ENCODE results near the gene RXYLT1.

The RXYLT1 gene

DNA sequence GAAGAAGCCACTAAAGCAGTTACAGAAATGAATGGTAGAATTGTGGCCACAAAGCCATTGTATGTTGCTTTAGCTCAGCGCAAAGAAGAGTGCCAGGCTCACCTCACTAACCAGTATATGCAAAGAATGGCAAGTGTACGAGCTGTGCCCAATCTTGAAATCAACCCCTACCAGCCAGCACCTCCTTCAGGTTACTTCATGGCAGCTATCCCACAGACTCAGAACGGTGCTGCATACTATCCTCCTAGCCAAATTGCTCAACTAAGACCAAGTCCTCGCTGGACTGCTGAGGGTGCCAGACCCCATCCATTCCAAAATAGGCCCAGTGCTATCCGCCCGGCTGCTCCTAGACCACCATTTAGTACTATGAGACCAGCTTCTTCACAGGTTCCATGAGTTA lies 43.3 kb downstream of the RXYLT1 start:
- TF ChIP-seq, protein P1, sequence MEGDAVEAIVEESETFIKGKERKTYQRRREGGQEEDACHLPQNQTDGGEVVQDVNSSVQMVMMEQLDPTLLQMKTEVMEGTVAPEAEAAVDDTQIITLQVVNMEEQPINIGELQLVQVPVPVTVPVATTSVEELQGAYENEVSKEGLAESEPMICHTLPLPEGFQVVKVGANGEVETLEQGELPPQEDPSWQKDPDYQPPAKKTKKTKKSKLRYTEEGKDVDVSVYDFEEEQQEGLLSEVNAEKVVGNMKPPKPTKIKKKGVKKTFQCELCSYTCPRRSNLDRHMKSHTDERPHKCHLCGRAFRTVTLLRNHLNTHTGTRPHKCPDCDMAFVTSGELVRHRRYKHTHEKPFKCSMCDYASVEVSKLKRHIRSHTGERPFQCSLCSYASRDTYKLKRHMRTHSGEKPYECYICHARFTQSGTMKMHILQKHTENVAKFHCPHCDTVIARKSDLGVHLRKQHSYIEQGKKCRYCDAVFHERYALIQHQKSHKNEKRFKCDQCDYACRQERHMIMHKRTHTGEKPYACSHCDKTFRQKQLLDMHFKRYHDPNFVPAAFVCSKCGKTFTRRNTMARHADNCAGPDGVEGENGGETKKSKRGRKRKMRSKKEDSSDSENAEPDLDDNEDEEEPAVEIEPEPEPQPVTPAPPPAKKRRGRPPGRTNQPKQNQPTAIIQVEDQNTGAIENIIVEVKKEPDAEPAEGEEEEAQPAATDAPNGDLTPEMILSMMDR (IDR thresholded peaks at IDR 0.05; ENCODE audit: extremely low read depth, insufficient read depth, missing control alignments), result no peak
- DNase-seq (ENCODE audit: low spot score), result no peak
- in situ Hi-C loops (cut with MboI; ENCODE audit: low pct_unique_long_range_greater_than_20kb, low sequenced_read_pairs, unreplicated experiment), result no loop called here

DNA sequence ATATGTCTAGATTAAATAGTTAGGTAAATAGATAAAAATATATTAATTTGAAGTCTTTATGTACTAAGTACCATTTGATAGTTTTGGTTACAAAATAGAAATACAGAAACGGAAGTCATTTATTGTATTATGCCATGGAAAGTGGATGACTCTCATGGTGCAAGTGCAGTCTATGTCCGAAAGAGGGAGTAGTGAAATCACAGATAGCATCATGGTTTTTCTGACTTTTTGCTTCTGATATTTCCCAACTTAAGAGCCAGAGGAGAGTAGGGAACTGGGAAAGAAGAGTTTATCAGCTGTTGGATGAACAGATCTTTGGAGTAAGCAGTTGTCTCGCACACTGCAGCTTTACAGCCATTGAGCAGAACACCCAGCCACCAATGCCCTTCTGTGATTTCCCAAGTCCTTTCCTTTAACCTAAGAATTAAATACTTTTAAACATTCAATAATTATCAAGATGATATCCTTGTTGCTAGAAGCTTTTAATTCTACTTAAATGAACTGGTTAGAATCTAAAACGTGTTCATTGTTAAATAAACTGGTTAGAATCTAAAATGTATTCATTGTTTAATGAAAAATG lies 46.4 kb downstream of the RXYLT1 start:
- DNase-seq (ENCODE audit: low spot score), result peak; percentile 67
- TF ChIP-seq, protein P1 (IDR thresholded peaks at IDR 0.05; ENCODE audit: extremely low read depth, insufficient read depth, missing control alignments), result peak; percentile 66
- in situ Hi-C loops (cut with MboI; ENCODE audit: low pct_unique_long_range_greater_than_20kb, low sequenced_read_pairs, unreplicated experiment), result loop anchor here (25.0 kb wide), 1 partner anchor 561 kb away; the partner anchor contains the start of gene C12orf56

DNA sequence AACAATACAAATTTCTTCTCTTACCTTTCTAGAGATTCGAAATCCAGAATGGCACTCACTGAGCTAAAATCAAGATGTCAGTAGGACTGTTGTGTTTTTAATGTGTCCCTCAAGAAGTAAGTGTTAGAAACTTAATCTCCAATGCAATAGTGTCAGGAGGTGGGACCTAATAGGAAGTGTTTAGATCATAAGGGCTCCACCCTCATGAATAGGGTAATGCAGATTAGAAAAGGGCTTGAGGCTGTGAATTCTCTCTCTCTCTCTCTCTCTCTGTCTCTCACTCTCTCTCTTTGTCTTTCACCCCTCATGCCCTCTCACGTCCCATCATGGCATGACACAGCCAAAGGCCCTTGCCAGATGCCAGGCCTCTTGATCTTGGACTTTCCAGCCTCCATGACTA lies 49.2 kb downstream of the RXYLT1 start:
- TF ChIP-seq, protein P1 (IDR thresholded peaks at IDR 0.05; ENCODE audit: extremely low read depth, insufficient read depth, missing control alignments), result no peak
- in situ Hi-C loops (cut with MboI; ENCODE audit: low pct_unique_long_range_greater_than_20kb, low sequenced_read_pairs, unreplicated experiment), result loop anchor here (25.0 kb wide), 1 partner anchor 558 kb away; the partner anchor contains the start of gene C12orf56
- no peak for DNase-seq (ENCODE audit: low spot score)

DNA sequence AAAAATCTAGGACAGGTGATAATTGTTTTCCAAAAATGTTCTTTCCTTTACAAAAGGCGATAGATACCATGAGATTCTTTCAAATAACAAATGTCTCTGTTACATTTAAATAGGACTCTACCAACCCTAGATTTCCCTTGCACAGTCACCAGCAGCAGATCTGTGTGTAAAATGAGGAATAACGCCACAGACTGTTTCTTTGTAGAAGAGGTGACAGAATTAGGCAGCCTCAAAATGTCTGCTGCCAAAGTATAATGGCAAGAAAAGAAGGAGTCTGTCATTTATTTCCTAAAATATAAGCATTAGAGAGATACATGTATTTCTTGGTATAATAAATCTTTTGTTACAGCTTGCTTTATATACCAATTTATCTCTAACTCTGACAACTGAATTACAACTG lies 56.3 kb downstream of the RXYLT1 start:
- TF ChIP-seq, protein P1 (IDR thresholded peaks at IDR 0.05; ENCODE audit: extremely low read depth, insufficient read depth, missing control alignments), result no peak
- DNase-seq (ENCODE audit: low spot score), result no peak
- in situ Hi-C loops (cut with MboI; ENCODE audit: low pct_unique_long_range_greater_than_20kb, low sequenced_read_pairs, unreplicated experiment), result loop anchor here (10.0 to 25.0 kb wide), 2 partner anchors 419 to 551 kb away; partner anchors contain the start of gene C12orf56

DNA sequence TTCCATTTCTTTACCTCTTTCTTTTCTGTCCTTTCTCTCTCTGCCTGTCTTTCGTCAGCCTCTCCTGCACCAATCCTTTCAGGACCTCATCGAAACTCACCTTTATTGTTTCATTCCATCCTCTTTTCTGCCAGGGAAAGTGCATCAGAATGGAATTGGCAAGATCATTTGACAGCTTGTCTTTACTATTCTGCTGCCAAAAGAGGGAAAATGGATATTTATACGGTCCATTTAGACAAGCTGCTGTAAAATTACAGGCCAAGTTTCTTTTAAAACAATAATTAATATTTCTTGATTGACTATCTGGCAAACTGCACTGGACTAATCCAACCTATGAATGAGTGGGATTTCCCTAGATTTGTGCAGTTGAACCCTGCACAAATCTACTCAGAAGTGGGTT lies 57.2 kb downstream of the RXYLT1 start:
- no peak for DNase-seq (ENCODE audit: low spot score)
- TF ChIP-seq, protein P1 (IDR thresholded peaks at IDR 0.05; ENCODE audit: extremely low read depth, insufficient read depth, missing control alignments), result no peak
- in situ Hi-C loops (cut with MboI; ENCODE audit: low pct_unique_long_range_greater_than_20kb, low sequenced_read_pairs, unreplicated experiment), result loop anchor here (10.0 to 25.0 kb wide), 2 partner anchors 418 to 550 kb away; partner anchors contain the start of gene C12orf56

DNA sequence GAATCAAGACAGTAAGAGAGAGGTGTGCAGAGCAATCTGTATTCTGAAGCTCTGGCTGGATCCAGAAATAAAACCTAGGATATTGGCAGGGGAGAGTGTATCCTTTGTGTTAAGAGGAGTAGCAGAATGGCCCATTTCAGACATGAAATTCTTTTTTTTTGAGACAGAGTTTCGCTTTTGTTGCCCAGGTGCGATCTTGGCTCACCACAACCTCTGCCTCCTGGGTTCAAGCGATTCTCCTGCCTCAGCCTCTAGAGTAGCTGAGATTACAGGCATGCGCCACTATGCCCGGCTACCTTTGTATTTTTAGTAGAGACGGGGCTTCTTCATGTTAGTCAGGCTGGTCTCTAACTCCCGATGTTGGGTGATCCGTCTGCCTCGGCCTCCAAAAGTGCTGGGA lies 58.7 kb downstream of the RXYLT1 start:
- TF ChIP-seq, protein P1 (IDR thresholded peaks at IDR 0.05; ENCODE audit: extremely low read depth, insufficient read depth, missing control alignments), result no peak
- in situ Hi-C loops (cut with MboI; ENCODE audit: low pct_unique_long_range_greater_than_20kb, low sequenced_read_pairs, unreplicated experiment), result loop anchor here (10.0 to 25.0 kb wide), 2 partner anchors 416 to 549 kb away; partner anchors contain the start of gene C12orf56

More for the DNA sequence above, 58.7 kb downstream of the RXYLT1 start:
- DNase-seq (ENCODE audit: low spot score), result no peak
